Stimulated activated CD4-positive, alpha-beta T cell treated with anti-CD3 and anti-CD28 coated beads, Interleukin-1b, Interleukin-23, amount 100 ng/mL, for 48 hours (primary cell): ENCODE results near the gene TNFRSF8.
"Not testable (repeated sequence)": the region's sequence is repeated elsewhere in the genome, so short reads cannot be mapped to it uniquely, and the experiment has no call there.

Experiments used
- DNase-seq: peaks from one replicate; pipeline ENCODE4 v3.0.0-alpha.2; 2020

TNFRSF8 gene

DNA sequence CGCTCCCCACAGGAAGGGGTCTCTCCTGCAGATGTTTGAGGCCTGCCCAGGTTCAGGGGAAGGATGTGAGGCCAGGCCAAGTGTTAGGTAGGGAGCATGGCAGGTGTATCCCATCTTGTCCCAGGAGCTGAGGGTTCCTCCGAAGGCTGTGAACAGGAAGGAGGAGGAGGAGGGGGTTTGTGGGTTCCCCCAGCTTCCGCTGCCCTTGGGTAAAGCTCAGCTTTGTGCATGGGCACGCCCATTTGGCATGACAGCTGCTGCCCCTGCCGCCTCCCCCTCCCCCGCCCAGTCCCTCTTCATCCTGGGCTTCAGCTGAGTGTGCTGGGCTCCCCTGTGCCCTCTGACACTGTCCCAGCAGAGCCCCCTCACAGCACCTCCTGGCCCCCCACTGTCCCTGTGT lies 25.5 kb downstream of the TNFRSF8 start:
- DNase-seq: peak; percentile 20

DNA sequence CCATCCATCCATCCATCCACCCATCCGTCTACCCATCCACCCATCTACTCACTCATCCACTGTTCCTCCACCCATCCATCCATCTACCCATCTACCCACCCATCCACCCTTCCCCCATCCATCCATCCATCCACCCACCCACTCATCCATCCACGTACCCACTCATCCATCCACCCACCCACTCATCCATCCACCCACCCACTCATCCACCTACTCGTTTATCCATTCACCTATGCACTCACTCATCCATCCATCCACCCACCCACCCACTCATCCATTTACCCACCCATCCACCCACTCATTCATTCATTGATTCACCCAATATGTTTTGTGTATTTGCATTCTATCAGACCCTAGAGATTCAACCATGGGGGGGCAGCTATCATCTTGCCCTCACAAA lies 27.2 kb downstream of the TNFRSF8 start:
- DNase-seq: no peak

DNA sequence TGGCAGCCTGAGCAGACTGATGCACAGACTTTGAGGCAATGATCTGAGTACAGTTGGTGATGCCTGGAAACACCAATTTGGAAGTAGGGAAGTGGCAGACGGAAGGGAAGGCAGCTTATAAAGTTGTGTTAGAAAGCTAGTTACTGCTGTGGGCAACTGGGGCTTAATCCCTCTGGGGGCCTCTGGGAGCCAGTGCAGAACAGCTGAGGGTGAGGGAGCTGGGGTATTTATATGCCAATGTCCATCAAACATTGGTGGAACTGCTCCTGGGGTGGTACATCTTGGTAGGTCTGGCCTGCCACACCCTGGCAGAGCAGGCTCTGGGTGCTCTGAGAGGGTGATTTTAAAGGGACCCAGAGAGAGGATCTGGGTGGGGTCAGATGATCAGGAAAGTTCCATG lies 28.1 kb downstream of the TNFRSF8 start:
- DNase-seq: no peak

DNA sequence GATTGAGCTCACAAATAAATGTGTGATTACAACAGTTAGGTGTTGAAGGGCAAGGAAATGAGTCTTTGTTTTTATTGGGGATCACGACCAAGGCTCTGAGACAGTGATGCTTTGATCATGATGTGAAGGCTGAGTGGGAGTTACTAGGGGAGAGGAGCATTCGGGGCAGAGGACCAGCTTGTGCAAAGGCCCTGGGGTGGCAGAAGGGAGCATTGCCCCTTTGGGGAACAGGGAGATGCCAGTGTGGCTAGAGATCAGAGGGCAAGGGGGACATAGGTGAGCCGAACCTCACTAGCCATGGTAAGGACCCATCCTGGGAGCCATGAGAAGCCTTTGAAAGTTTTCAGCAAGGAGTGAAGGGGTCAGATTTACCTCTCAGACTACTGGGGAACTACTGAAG lies 31.1 kb downstream of the TNFRSF8 start:
- no peak for DNase-seq

DNA sequence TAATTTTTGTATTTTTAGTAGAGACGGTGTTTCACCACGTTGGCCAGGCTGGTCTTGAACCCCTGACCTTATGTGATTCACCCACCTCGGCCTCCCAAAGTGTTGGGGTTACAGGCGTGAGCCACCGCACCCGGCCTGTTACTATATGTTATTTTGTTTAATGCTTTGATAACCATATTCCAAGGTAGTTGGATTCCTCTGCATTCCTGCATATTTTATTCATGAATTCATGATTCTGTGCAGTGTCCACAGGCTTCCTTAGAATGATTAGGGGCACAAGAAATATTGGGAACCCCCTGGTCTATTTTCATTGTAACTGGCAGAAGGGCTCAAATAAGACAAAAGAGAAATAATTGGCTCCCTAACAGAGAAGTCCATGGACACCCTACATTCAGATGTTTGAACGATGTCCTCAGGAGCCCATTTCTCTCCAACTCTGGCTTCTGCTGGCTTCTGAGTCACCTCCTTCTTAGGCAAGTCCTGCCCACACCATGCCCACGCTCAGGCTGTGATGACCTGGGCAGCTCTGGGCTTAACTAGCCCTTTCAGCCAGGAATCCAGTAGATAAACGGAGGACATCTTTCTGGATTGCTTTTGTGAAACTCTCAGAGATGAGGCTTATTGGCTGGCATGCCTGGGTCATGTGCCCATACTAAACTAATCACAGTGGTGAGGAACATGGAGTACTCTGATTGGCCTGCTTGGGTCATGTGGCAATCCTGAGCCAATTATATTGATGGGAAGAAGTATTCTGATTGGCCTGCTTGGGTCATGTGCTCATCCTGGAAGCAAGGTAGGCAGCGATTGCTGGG lies 32.6 kb downstream of the TNFRSF8 start:
- DNase-seq: no peak

DNA sequence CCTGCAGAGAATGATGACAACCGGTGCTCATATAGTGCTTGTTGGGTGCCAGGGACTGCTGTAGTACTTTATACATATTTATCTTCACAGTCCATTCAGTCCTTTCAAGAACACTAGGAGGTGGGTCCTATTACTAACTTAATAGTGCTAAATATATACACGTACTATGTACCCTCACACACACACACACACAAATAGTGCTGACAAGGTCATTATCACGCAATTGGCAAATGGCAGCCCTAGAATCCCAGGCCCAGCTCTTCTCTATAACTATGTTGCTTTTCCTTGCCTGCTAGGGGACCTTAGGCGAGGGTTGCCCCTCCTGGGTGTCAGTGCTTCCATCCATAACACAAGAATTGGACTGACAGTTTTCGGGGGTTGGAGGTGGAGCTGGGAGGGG lies 33.5 kb downstream of the TNFRSF8 start:
- DNase-seq: no peak

DNA sequence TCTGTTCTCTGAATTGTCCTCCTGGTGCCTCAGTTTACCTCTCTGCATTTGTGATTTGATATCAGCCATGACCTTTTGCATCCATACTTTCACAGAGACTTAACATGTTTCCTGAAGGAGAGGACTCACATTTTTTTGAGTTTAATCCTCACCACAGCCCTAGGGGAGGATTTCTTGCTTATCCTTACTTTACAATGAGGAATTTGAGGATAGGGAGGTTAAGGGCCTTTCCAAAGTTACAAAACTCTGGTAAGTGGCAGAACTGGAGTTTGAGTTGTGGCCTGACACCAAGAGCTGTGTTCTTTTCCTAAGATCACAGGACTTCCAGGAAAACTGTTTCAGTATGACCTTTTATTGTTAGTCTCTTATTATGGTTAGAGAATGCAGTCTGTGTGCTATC lies 34.2 kb downstream of the TNFRSF8 start:
- no peak for DNase-seq

DNA sequence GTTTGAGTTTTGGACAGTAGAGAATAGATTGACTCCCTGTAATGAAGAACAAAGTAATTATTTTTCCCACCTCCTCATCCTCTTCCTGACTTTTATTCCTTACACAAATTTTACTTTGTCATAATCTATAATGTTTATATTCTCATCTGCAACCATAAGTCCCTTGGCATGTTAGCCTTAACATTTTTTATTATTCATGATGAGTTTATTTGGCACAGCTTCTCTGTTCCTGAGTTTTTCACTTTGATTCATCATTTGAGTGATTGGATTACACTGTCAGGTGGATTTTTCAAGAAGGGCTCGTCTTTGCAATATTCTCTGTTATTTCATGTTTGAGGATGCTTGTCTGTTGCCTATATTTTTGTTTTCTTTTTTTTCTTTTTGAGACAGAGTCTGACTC lies 35.7 kb downstream of the TNFRSF8 start:
- no peak for DNase-seq

DNA sequence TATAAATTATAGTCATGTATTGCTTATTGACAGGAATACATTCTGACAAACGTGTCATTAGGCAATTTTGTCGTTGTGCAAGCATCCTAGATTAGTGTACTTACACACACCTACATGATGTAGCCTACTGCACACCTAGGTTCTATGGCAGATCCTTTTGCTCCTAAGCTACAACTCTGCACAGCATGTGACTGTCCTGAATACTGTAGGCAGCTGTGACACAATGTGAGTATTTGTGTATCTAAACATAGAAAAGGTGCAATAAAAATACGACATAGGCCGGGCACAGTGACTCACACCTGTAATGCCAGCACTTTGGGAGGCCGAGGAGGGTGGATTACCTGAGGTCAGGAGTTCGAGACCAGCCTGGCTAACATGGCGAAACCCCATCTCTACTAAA lies 36.5 kb downstream of the TNFRSF8 start:
- no peak for DNase-seq

DNA sequence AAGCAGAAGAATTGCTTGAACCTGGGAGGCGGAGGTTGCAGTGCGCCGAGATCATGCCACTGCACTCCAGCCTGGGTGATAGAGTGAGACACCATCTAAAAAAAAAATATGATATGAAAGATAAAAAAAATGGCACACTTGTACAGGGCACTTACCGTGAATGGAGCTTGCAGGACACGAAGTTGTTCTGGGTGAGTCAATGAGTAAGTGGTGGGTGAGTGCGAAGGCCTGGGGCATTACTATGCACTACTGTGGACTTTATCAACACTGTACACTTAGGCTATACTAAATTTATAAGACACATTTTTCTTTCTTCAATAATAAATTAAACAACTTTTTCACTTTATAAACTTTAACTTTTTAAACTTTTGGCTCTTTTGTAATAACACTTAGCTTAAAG lies 37.0 kb downstream of the TNFRSF8 start:
- no peak for DNase-seq

DNA sequence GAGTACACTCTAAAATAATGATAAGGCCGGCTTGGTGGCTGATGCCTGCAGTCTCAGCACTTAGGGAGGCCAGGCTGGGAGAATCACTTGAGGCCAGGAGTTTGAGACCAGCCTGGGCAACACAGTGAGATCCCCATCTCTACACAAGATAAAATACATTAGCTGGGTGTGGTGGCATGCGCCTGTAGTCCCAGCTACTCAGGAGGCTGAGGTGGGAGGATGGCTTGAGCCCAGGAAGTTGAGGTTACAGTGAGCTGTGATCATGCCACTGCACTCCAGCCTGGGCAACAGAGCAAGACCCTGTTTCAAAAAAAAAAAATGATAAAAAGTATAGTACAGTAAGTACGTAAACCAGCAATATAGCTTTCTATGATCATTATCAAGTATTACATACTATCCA lies 38.0 kb downstream of the TNFRSF8 start:
- not testable (repeated sequence) for DNase-seq

DNA sequence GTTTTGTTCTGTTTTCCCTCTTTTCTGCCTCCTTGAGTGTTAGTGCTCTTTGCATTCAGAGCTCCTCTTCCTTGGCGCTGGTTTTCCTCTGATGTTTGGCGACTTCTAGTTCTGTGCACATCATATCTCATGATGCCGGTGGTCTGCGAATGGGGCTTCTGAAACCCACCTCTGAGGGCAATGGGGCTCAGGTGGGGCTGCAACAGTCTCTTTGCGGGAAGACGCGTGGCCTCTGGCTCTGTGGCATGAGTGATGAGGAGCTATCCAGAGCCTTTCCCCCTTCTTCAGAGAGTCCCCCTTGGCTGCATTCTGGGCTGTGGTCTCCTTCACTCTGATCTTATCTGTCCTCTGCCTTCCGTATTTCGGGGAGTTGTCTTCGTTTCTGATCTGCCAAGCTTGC lies 39.0 kb downstream of the TNFRSF8 start:
- no peak for DNase-seq

DNA sequence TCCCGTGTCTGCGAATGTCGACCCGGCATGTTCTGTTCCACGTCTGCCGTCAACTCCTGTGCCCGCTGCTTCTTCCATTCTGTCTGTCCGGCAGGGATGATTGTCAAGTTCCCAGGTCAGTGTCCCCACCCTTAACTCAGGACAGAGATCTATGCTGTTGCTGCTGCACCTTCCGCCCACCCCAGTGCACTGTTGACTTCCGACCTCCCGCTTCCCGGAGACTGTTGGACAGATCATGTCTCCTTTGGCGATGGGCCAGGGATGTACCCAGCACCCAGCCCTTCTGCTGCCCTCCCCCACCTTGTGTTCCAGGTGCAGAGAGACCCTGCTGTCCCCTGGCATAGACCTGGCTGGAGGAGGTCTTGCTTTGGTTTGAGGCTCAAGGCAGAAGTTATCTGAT lies 41.3 kb downstream of the TNFRSF8 start:
- no peak for DNase-seq

DNA sequence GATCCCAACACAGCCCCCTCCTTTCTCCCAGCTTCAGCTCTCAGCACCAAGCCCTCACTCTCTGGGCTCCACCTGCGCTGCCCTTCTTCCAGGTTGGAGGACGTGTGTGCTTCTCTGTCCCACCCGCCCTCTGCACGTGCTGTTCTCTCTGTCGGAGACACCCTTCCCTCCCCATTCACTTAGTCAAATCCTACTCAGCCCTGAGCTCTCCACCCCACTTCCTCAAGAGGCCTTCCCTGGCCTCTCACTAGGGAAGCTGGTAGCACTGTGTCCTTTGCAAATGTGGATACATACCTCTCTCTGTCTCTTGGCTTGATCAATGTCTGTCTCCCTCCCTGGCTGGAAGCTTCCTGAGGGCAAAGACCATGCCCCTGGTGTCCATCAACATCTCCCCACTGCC lies 43.0 kb downstream of the TNFRSF8 start:
- DNase-seq: no peak

DNA sequence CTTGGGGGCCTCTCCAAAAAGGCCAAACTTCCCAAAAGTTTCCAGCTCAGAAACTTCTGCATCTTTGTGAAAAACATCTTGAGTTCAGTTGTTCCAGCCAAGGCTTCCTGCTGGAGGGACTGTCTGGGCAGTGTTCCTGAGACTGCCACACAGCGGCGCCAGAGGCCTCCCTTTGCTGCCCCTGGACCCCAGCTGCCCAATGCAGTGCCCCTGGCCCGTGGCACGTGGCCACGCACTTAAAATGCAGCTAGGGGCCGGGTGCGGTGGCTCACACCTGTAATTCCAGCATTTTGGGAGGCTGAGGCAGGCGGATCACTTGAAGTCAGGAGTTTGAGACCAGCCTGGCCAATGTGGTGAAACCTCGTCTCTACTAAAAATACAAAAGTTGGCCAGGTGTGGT lies 43.8 kb downstream of the TNFRSF8 start:
- not testable (repeated sequence) for DNase-seq

DNA sequence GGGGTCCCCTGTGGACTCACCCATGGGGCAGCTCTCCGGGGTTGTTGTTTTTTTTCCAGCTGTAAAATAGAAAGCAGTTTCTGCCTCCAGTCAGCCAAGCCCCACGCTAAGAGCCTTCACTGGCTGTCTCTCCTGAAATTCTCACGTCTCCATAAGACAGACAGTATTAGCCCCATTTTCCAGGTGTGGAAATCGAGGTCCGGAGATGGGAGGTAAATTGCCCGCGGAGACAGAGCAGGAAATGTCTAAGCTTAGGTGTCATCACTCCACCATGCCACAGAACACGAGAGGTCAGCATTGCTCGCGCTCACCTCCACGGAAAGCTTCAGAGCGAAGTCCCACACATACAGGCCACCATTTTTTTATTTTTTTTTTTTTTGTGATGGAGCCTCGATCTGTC lies 44.6 kb downstream of the TNFRSF8 start:
- DNase-seq: no peak

DNA sequence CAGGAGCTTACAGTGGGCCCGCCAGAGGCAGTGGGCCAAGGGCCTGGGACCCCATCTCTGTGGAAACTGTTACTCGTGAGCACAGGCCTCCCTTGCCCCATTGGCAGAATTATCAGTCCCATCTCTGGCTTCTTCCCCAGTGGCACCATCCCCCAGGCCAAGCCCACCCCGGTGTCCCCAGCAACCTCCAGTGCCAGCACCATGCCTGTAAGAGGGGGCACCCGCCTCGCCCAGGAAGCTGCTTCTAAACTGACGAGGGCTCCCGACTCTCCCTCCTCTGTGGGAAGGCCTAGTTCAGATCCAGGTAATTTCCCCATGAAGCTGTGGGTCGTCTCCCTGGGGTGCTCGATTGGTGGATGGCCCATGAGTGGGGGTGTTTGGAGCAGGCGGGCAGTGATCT lies 46.8 kb downstream of the TNFRSF8 start:
- DNase-seq: no peak

DNA sequence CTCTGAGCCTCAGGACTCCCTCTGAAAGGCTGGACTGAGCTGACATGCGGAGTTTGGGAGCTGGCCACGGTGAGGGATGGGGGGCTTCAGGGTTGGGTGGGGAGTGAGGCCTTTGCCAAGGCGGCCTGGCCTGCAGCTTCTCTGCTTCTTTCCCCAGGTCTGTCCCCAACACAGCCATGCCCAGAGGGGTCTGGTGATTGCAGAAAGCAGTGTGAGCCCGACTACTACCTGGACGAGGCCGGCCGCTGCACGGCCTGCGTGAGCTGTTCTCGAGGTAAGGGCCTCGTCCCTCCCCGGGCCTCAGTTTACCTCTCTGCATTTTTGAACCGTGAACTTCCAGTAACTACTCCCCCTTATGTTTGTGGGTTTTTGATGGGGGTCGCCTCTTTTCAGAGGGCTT lies 48.6 kb downstream of the TNFRSF8 start:
- no peak for DNase-seq

DNA sequence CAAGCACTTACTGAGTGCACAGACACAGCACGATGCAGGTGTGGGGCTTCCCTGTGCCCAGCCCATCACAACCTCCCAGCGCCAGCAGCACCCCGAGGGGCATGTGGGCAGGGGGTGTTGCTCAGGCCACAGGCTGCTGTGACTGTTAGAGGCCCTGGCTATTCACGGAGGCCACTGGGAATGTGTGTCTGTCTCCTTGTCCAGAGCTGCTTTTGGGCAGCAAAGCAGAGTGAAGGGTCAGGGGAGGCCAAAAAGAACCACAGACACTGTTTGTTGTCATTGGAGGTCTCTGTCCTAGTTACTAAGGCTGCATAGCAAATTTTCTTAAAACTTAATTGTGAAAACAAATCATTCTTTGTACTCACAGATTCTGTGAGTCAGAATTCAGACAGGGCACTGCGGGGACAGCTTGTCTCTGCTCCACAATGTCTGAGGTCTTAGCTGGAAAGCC lies 49.6 kb downstream of the TNFRSF8 start:
- DNase-seq: no peak

DNA sequence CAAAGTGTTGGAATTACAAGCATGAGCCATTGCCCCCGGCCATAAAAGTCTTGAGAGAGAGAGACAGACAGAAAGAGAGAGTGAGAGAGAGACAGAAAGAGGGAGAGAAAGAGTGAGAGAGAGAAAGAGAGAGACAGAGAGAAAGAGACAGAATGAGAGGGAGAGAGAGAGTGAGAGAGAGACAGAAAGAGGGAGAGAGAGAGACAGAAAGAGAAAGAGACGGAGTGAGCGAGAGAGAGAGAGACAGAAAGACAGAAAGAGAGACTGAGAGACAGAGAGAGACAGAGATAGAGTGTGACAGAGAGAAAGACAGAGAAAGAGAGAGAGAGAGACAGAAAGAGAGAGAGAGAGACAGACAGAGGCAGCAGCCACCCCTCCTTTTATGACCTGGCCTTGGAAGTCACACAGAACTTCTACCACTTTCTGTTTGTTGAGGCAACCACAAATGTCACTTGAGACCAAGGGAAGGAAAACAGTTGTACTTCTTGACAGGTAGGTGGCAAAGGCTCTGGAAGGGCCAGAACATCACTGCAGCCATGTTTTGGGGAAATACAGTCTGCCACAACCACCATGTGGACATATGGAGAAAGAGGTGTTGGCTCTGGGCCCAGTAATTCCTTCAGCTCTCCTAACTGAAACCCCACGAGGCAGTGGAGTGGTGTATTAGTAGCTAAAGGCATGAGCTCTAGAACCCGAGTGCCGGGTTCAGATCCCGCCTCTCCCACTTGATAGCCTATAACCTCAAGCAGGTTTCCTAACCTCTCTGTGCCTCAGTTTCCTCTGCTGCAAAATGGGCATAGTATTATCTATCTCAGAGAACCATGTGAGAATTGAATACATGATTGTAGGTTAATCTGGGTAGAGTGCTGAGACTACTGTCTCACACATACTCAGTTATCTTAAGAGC lies 50.6 kb downstream of the TNFRSF8 start:
- DNase-seq: no peak

DNA sequence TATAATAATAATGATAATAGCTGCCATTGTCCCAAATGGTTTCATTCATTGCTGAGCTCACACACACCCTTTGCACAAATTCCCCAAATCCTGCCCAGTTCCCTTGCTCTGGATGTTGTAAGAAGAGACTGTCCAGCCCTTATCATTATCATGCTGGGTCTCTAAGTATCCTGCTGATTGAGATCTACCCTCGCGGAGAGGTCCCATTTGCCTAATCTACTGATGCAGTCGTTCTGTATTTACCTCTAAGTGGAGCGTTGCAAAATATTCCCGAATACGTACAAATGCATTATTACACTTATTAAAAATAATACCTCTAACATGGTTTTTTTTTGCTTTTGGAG lies 51.2 kb downstream of the TNFRSF8 start:
- DNase-seq: no peak

DNA sequence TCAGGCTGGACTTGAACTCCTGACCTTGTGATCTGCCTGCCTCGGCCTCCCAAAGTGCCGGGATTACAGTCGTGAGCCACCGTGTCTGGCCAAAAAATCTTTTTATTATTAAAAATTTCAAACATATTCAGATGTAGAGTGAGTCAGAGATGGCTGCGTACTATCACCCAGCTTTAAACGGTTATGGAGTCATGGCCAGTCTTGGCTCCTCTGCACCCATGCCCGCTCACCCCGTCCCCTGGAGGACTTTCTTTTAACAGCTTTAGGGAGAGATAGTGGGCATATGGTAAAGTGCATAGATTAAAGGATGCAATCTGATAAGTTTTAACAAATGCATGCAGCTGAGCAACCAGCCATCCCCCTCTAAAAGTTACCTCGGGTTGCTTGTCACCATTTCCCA lies 51.8 kb downstream of the TNFRSF8 start:
- DNase-seq: no peak

DNA sequence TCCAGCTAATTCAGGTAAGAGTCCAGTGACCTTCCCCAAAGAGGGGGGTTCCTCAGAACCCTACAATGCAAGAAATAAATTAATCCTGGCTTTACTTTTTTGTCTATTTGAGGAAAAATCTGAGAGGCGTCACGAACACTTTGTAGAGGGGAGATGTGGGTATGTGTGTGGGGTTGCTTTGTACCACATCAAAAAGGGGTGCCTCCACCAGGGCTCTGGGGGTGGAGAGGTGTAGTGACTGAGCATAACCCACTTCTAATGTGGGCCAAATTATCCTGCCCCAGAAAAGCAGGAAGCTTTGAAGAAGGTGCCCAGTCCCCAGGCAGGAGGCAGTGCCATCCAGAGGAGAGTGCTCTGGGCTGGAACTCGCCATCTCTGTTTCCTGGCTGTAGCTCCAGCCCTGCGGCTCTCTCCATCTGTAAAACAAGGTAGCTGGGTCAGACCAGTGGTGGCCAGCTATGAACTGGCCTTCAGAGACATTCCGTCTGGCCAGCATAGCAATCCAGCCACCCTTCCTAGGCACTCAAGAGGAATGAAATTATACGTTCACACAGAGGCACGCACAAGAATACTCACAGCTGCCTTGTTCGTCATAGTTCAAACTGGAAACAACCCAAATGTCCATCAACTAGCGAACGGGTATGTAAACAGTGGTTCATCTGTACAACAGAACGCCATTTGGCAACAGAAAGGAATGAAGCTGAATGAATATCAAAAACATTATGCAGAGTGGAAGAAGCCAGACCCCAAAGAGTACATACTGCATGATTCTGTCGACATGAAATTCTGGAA lies 58.3 kb downstream of the TNFRSF8 start:
- no peak for DNase-seq

DNA sequence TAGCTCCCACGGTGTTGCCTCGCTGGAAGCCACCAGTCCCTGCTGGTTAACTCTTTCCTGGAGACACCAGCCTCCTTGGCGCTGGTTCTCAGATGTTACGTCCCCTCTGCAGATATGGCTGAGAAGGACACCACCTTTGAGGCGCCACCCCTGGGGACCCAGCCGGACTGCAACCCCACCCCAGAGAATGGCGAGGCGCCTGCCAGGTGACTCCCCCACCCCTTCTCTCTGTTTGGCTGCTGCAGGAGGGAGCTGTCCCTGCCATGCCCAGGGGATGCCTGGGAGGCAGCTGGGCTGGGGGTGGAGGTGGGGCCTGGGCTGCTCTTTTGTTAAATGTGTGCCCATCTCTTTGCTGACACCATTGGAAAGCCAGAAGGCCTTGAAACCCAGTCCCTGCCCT lies 60.1 kb downstream of the TNFRSF8 start:
- DNase-seq: no peak
